ENCODE results near the gene GDF10. TPM values are rescaled to one million over a fixed set of nuclear protein-coding genes. Genes with fewer than 3 reads are reported as not detected.

The GDF10 gene
- total and polyA plus RNA-seq, 2 donors (not counting 1 experiment from before 2014, with no cell fraction given): not detected

- ATAC-seq (ENCODE audit: low read depth) (no peak), DNase-seq (no peak)
- TF ChIP-seq, protein P1, sequence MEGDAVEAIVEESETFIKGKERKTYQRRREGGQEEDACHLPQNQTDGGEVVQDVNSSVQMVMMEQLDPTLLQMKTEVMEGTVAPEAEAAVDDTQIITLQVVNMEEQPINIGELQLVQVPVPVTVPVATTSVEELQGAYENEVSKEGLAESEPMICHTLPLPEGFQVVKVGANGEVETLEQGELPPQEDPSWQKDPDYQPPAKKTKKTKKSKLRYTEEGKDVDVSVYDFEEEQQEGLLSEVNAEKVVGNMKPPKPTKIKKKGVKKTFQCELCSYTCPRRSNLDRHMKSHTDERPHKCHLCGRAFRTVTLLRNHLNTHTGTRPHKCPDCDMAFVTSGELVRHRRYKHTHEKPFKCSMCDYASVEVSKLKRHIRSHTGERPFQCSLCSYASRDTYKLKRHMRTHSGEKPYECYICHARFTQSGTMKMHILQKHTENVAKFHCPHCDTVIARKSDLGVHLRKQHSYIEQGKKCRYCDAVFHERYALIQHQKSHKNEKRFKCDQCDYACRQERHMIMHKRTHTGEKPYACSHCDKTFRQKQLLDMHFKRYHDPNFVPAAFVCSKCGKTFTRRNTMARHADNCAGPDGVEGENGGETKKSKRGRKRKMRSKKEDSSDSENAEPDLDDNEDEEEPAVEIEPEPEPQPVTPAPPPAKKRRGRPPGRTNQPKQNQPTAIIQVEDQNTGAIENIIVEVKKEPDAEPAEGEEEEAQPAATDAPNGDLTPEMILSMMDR (IDR thresholded peaks at IDR 0.05): no peak
- Histone ChIP-seq H3K79me2 (ENCODE audit: control insufficient read depth, insufficient read depth, low read length) (no peaks in the 10 kb centered on the region), H3K9ac (ENCODE audit: low read length) (no peak overlapping the region), H3K27me3 (replicated peaks in 1 of 4; ENCODE audit: control extremely low read depth in 1 of 4, control insufficient read depth in 3 of 4, insufficient read depth in 4 of 4, low read length in 3 of 4) (peaks cover 0 to 6% (median under 1%) of the 10 kb centered on the region in 4 experiments), H4K20me1 (ENCODE audit: control insufficient read depth, insufficient read depth, low read length, poor library complexity, severe bottlenecking) (no peaks in the 10 kb centered on the region), H3K4me3 (ENCODE audit: control extremely low read depth in 1 of 5, extremely low read depth in 1 of 5, insufficient read depth in 1 of 5, low read depth in 2 of 5, low read length in 4 of 5) (no peak overlapping the region), H2AFZ (ENCODE audit: insufficient read depth, low read depth, low read length, poor library complexity, severe bottlenecking) (no peak overlapping the region), H3K36me3 (replicated peaks in 1 of 2; ENCODE audit: control extremely low read depth in 1 of 2, control insufficient read depth in 1 of 2, extremely low read depth in 1 of 2, insufficient read depth in 2 of 2, low read length in 1 of 2) (no peaks in the 10 kb centered on the region), H3K9me3 (ENCODE audit: control extremely low read depth in 1 of 3, control insufficient read depth in 2 of 3, insufficient read depth in 1 of 3, low read length in 2 of 3) (no peaks in the 10 kb centered on the region), H3K4me2 (replicated peaks; ENCODE audit: low read depth, low read length, poor library complexity, severe bottlenecking) (no peak overlapping the region), H3K27ac (ENCODE audit: low read length in 2 of 2) (no peak overlapping the region), H3K4me1 (ENCODE audit: control insufficient read depth in 2 of 2, insufficient read depth in 2 of 2, low read length in 2 of 2) (no peaks in the 10 kb centered on the region)
- intact Hi-C loops (cut with micrococcal nuclease): no loop called here
- ChIA-PET CTCF (interaction anchor here (0.9 to 10.0 kb wide), 5 partner anchors 7 to 282 kb away, joined by 3 to 201 read pairs (median 5); no protein-coding TSS in a partner anchor), POLR2A (no interaction called here)
- Mint-ChIP-seq H3K4me1 (no peaks in the 10 kb centered on the region), H3K27me3 (peaks cover 22% of the 10 kb centered on the region), H3K4me3 (no peak overlapping the region), H3K9me3 (ENCODE audit: insufficient read depth) (no peaks in the 10 kb centered on the region), H3K27ac (no peak overlapping the region)
- 60% methylated on average over 9 of the region's 10 CpGs for WGBS (ENCODE audit: insufficient coverage)
Measured at GRCh38 chr10:47306387-47307210, 6.6 kb downstream of the GDF10 start.

DNA sequence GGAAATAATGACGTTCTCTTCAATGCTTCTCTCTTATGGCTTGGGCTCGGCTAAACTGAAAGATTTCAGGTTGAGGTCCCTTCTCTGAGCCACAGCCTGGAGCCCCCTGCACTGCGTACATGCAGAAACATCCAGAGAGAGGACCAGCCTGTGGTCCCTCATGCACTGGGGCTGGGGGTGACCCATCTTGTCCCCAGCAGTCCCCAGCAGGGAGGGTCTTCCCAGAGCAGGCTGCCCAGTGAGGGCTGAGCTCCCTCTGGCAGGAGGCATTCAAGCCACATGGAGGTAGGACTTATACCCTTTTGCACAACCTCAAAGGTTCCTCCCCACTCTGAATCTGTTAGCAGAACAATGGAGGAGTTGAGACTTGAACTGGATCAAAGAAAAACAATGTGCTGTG lies 7.4 kb downstream of the GDF10 start:
- WGBS (ENCODE audit: insufficient coverage): 90% methylated on average over 3 of the region's 3 CpGs
- no peak for DNase-seq
- CTCF ChIA-PET: interaction anchor here (1.5 to 10.0 kb wide), 2 partner anchors 262 to 283 kb away, joined by 5 to 201 read pairs; no protein-coding TSS in a partner anchor
- H3K27ac ChIP-seq (ENCODE audit: low read length in 2 of 2): no peak overlapping the region
- no peaks in the 10 kb centered on the region for H3K9me3 ChIP-seq (ENCODE audit: control extremely low read depth in 1 of 3, control insufficient read depth in 2 of 3, insufficient read depth in 1 of 3, low read length in 2 of 3)
- peaks cover 14% of the 10 kb centered on the region for H3K27me3 Mint-ChIP-seq
- no peaks in the 10 kb centered on the region for H3K36me3 ChIP-seq (replicated peaks in 1 of 2; ENCODE audit: control extremely low read depth in 1 of 2, control insufficient read depth in 1 of 2, extremely low read depth in 1 of 2, insufficient read depth in 2 of 2, low read length in 1 of 2)
- ATAC-seq (ENCODE audit: low read depth): no peak
- H3K27ac Mint-ChIP-seq: no peak overlapping the region
- no peaks in the 10 kb centered on the region for H3K79me2 ChIP-seq (ENCODE audit: control insufficient read depth, insufficient read depth, low read length)
- no peak overlapping the region for H3K4me3 Mint-ChIP-seq
- POLR2A ChIA-PET: no interaction called here
- H3K9me3 Mint-ChIP-seq (ENCODE audit: insufficient read depth): no peaks in the 10 kb centered on the region
- TF ChIP-seq, protein P1 (IDR thresholded peaks at IDR 0.05): no peak
- no peak for TF ChIP-seq EZH2 (IDR thresholded peaks at IDR 0.05; ENCODE audit: borderline replicate concordance, insufficient read depth, low read depth, low read length, poor library complexity, severe bottlenecking)
- H3K4me1 Mint-ChIP-seq: no peaks in the 10 kb centered on the region
- H3K4me1 ChIP-seq (ENCODE audit: control insufficient read depth in 2 of 2, insufficient read depth in 2 of 2, low read length in 2 of 2): no peaks in the 10 kb centered on the region
- H3K9ac ChIP-seq (ENCODE audit: low read length): no peak overlapping the region
- H4K20me1 ChIP-seq (ENCODE audit: control insufficient read depth, insufficient read depth, low read length, poor library complexity, severe bottlenecking): no peaks in the 10 kb centered on the region
- H3K4me2 ChIP-seq (replicated peaks; ENCODE audit: low read depth, low read length, poor library complexity, severe bottlenecking): no peak overlapping the region
- intact Hi-C loops (cut with micrococcal nuclease): no loop called here
- no peaks in the 10 kb centered on the region for H3K27me3 ChIP-seq (replicated peaks in 1 of 4; ENCODE audit: control extremely low read depth in 1 of 4, control insufficient read depth in 3 of 4, insufficient read depth in 4 of 4, low read length in 3 of 4)
- no peak overlapping the region for H2AFZ ChIP-seq (ENCODE audit: insufficient read depth, low read depth, low read length, poor library complexity, severe bottlenecking)
- H3K4me3 ChIP-seq (ENCODE audit: control extremely low read depth in 1 of 5, extremely low read depth in 1 of 5, insufficient read depth in 1 of 5, low read depth in 2 of 5, low read length in 4 of 5): no peak overlapping the region
